Natural killer cell treated with Interleukin-12 subunit alpha and Interleukin-12 subunit beta and Interleukin-15 and Interleukin-18, amount 100 ng/mL, for 72 hours (primary cell): Measurements from ENCODE around the gene FADS6. TPM values are rescaled to one million over a fixed set of nuclear protein-coding genes. Genes with fewer than 3 reads are reported as not detected.

Experiments
- total RNA-seq, 2 donors: library from RNA; stranded (reverse); gene quantifications; one replicate each; pipeline ENCODE4 v1.2.3, GENCODE V29; 2022

FADS6 gene
- total RNA-seq, 2 donors from 2014 or later: not detected

Other genes starting within 250 kb of the FADS6 start
- 1 to 10 TPM in 1 of 2 donors, not detected in 1; 2.2 TPM for gene CD300LF, start 180.7 kb downstream of the FADS6 start, total RNA-seq
- 1 to 10 TPM; 1.3 to 3.3 TPM for gene RAB37, start 156.4 kb downstream of the FADS6 start, total RNA-seq
- 100 to 1,000 TPM; 159 to 187 TPM for gene NHERF1, start 145.0 kb downstream of the FADS6 start, total RNA-seq
- 10 to 100 TPM; 42.9 to 60.7 TPM for gene NAT9, start 117.3 kb downstream of the FADS6 start, total RNA-seq
- not detected for gene GRIN2C, start 33.7 kb downstream of the FADS6 start, total RNA-seq
- 10 to 100 TPM in 1 of 2 donors, 1 to 10 TPM in 1; 9.8 to 16.7 TPM for gene FDXR, start 20.6 kb downstream of the FADS6 start, total RNA-seq
- not detected for gene USH1G, start 29.6 kb upstream of the FADS6 start, total RNA-seq
- gene OTOP2, start 30.6 kb upstream of the FADS6 start, total RNA-seq: not detected
- not detected for gene OTOP3, start 42.3 kb upstream of the FADS6 start, total RNA-seq
- gene HID1, start 79.1 kb upstream of the FADS6 start, total RNA-seq: under 1 TPM; 0.47 to 0.83 TPM
- gene CDR2L, start 94.0 kb upstream of the FADS6 start, total RNA-seq: under 1 TPM; 0.07 to 0.47 TPM
- gene MRPL58, start 119.0 kb upstream of the FADS6 start, total RNA-seq: 10 to 100 TPM; 46.6 to 61.8 TPM
- 100 to 1,000 TPM; 153 to 187 TPM for gene ATP5PD, start 153.3 kb upstream of the FADS6 start, total RNA-seq
- gene KCTD2, start 153.6 kb upstream of the FADS6 start, total RNA-seq: 10 to 100 TPM; 20.0 to 20.1 TPM
- gene SLC16A5, start 194.3 kb upstream of the FADS6 start, total RNA-seq: 1 to 10 TPM; 4.6 TPM
- gene ARMC7, start 216.3 kb upstream of the FADS6 start, total RNA-seq: 10 to 100 TPM; 13.3 to 13.7 TPM
- 10 to 100 TPM; 76.9 to 87.9 TPM for gene NT5C, start 238.1 kb upstream of the FADS6 start, total RNA-seq